Left cardiac atrium (tissue), 4 donors: ENCODE data around the gene NHLH2. TPM values are rescaled to one million over a fixed set of nuclear protein-coding genes. Genes with fewer than 3 reads are reported as not detected.

Experiments
- ATAC-seq, 2 donors: fragments of 200-7000 bp; cut with Tn5 transposase; one replicate each; pipeline ENCODE4 v1.9.1; 2020; ENCODE audit warnings: mild to moderate bottlenecking in 2 of 2, moderate library complexity in 2 of 2
- DNase-seq: peaks from one replicate; pipeline ENCODE4 v3.0.0-alpha.2; 2020
- intact Hi-C, 2 donors: fragments of 100-400 bp; cut with DNase I; formaldehyde crosslinking; loops; one replicate each; pipeline versions ENCODE4 v1.14.1 to v1.15.1; 2022 to 2023
- long read RNA-seq: library from polyadenylated mRNA; unstranded; transcript quantifications from one replicate; pipeline ENCODE4 v2.0.0, GENCODE V29; 2021
- total RNA-seq, 2 donors: library from RNA; stranded (reverse); fragmentation: NEBNext Ultra II Directional; extraction: Animal tissue kit (Norgen Biotek cat#: 25700); gene quantifications; one replicate each; pipeline ENCODE4 v1.2.1, GENCODE V29; 2021
- donor health status: DM: no; HTN: yes; CAD: no.
- donor health status: DM: no; HTN: yes; CAD: no; lungs with severe emphysema.
- donor health status: DM: yes; HTN: yes; CAD: no.
- donor health status: Dilated cardiomyopathy.

The NHLH2 gene
- not detected for total RNA-seq
- long read RNA-seq: 0 reads

GRCh38 chr1:115840605-115841460 lies at the start of gene NHLH2:
TSS of gene NHLH2 (minus strand) at chr1:115841126. CDS start at chr1:115838372, 2,754 bp downstream.
- no peak for ATAC-seq
- DNase-seq: no peak
- intact Hi-C loops: no loop called here

GRCh38 chr1:115890580-115890979 lies 49.7 kb upstream of the NHLH2 start:
- ATAC-seq (no peak), DNase-seq (no peak)
- intact Hi-C loops: no loop called here

- DNase-seq: no peak
- ATAC-seq: no peak
- intact Hi-C loops: no loop called here
These were observed 48.0 kb upstream of the NHLH2 start for GRCh38 chr1:115888976-115889375.

- DNase-seq (no peak), ATAC-seq (no peak)
- intact Hi-C loops: no loop called here
These were observed 42.3 kb upstream of the NHLH2 start for GRCh38 chr1:115882913-115883902.

- DNase-seq (no peak), ATAC-seq (no peak)
- intact Hi-C loops: no loop called here
These were observed 40.2 kb upstream of the NHLH2 start for GRCh38 chr1:115880981-115881672.

GRCh38 chr1:115879977-115880376 lies 39.1 kb upstream of the NHLH2 start:
- ATAC-seq (no peak), DNase-seq (no peak)
- intact Hi-C loops: no loop called here

GRCh38 chr1:115877511-115877910 lies 36.6 kb upstream of the NHLH2 start:
- intact Hi-C loops: no loop called here
- DNase-seq (no peak), ATAC-seq (no peak)

GRCh38 chr1:115874904-115875303 lies 34.0 kb upstream of the NHLH2 start:
- no peak for DNase-seq
- intact Hi-C loops: no loop called here

GRCh38 chr1:115874497-115874896 lies 33.6 kb upstream of the NHLH2 start:
- no peak for DNase-seq
- intact Hi-C loops: no loop called here
- ATAC-seq: no peak

More at GRCh38 chr1:115874904-115875303, 34.0 kb upstream of the NHLH2 start:
- no peak for ATAC-seq

- ATAC-seq (no peak), DNase-seq (no peak)
- intact Hi-C loops: no loop called here
These were observed 32.3 kb upstream of the NHLH2 start for GRCh38 chr1:115873184-115873583.

GRCh38 chr1:115869064-115869463 lies 28.1 kb upstream of the NHLH2 start:
- DNase-seq (no peak), ATAC-seq (no peak)
- intact Hi-C loops: no loop called here

GRCh38 chr1:115867216-115867615 lies 26.3 kb upstream of the NHLH2 start:
- intact Hi-C loops: no loop called here
- no peak for ATAC-seq
- no peak for DNase-seq

- intact Hi-C loops: no loop called here
- ATAC-seq (no peak), DNase-seq (no peak)
These were observed 24.9 kb upstream of the NHLH2 start for GRCh38 chr1:115865704-115866380.

GRCh38 chr1:115862403-115862802 lies 21.5 kb upstream of the NHLH2 start:
- intact Hi-C loops: no loop called here
- ATAC-seq: no peak
- DNase-seq: no peak

- DNase-seq (no peak), ATAC-seq (no peak)
- intact Hi-C loops: loop anchor here in 1 of 2 donors (10.0 kb wide), 1 partner anchor 101 kb away; no protein-coding TSS in a partner anchor
These were observed 13.1 kb upstream of the NHLH2 start for GRCh38 chr1:115854005-115854404.

- intact Hi-C loops: loop anchor here in 1 of 2 donors (10.0 kb wide), 1 partner anchor 104 kb away; no protein-coding TSS in a partner anchor
- ATAC-seq: no peak
- no peak for DNase-seq
These were observed 10.0 kb upstream of the NHLH2 start for GRCh38 chr1:115850937-115851336.

GRCh38 chr1:115847787-115848186 lies 6.9 kb upstream of the NHLH2 start:
- ATAC-seq (no peak), DNase-seq (no peak)
- intact Hi-C loops: no loop called here

- ATAC-seq: no peak
- no peak for DNase-seq
- intact Hi-C loops: no loop called here
These were observed 2.0 kb upstream of the NHLH2 start for GRCh38 chr1:115842948-115843347.
